ENCODE results near the gene SUPV3L1. TPM values are rescaled to one million over a fixed set of nuclear protein-coding genes. Genes with fewer than 3 reads are reported as not detected.

SUPV3L1 gene
- total and polyA plus RNA-seq, 10 of the 15 experiments (the other 5 are each of a cell fraction or from before 2014, with no cell fraction given) = 18.4 to 57.8 (median 44.2) TPM

DNA sequence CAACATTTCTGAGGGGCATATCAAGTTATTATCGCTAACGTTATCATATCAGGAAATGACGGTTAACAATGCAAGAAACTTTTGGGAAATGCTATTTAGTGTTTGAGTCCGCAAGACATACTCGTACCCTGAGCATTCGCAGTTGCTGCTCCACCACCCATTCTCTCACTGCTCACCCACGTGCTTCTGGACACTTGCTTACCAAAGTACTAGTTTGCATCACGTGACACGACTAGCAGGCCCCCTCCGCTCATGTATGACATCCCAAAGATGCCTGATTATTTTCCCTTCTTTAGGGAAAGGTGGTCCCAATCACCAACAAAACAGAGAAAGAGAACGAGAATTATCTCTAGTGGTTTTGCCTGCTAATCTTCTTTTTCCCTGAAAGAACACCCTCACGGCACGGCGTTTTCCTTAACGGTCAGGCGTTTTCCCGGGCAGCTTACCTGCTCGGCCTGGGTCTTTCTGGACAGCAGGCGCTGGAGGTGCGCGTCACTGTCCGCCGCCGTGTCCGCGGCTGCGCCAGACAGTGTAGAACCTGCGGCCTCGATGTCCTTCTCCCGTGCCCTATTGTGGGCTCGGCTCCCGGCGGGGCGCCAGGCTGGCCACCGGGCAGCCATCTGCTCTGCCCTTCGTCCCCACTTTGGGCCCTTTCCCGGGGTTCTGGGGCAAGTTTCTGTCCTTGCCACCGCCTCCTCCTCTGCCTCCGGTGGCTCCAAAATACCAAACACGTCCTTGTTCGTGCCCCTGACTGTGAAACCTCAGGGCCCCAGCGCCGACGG lies at the start of gene SUPV3L1 (continued):
- TF ChIP-seq, protein P1, sequence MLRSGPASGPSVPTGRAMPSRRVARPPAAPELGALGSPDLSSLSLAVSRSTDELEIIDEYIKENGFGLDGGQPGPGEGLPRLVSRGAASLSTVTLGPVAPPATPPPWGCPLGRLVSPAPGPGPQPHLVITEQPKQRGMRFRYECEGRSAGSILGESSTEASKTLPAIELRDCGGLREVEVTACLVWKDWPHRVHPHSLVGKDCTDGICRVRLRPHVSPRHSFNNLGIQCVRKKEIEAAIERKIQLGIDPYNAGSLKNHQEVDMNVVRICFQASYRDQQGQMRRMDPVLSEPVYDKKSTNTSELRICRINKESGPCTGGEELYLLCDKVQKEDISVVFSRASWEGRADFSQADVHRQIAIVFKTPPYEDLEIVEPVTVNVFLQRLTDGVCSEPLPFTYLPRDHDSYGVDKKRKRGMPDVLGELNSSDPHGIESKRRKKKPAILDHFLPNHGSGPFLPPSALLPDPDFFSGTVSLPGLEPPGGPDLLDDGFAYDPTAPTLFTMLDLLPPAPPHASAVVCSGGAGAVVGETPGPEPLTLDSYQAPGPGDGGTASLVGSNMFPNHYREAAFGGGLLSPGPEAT (IDR thresholded peaks at IDR 0.05; ENCODE audit: low read depth) = peak; percentile 100
- TF ChIP-seq ZNF274 (IDR thresholded peaks at IDR 0.05; ENCODE audit: insufficient read depth, insufficient read length) = no peak
- TF ChIP-seq, protein P2, sequence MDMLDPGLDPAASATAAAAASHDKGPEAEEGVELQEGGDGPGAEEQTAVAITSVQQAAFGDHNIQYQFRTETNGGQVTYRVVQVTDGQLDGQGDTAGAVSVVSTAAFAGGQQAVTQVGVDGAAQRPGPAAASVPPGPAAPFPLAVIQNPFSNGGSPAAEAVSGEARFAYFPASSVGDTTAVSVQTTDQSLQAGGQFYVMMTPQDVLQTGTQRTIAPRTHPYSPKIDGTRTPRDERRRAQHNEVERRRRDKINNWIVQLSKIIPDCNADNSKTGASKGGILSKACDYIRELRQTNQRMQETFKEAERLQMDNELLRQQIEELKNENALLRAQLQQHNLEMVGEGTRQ (IDR thresholded peaks at IDR 0.05; ENCODE audit: borderline replicate concordance, low read depth, low read length) = peak; percentile 97
- TF ChIP-seq, protein P3, sequence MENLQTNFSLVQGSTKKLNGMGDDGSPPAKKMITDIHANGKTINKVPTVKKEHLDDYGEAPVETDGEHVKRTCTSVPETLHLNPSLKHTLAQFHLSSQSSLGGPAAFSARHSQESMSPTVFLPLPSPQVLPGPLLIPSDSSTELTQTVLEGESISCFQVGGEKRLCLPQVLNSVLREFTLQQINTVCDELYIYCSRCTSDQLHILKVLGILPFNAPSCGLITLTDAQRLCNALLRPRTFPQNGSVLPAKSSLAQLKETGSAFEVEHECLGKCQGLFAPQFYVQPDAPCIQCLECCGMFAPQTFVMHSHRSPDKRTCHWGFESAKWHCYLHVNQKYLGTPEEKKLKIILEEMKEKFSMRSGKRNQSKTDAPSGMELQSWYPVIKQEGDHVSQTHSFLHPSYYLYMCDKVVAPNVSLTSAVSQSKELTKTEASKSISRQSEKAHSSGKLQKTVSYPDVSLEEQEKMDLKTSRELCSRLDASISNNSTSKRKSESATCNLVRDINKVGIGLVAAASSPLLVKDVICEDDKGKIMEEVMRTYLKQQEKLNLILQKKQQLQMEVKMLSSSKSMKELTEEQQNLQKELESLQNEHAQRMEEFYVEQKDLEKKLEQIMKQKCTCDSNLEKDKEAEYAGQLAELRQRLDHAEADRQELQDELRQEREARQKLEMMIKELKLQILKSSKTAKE (IDR thresholded peaks at IDR 0.05; ENCODE audit: low read depth, poor library complexity, severe bottlenecking) = peak; percentile 94
- TF ChIP-seq, protein P4, sequence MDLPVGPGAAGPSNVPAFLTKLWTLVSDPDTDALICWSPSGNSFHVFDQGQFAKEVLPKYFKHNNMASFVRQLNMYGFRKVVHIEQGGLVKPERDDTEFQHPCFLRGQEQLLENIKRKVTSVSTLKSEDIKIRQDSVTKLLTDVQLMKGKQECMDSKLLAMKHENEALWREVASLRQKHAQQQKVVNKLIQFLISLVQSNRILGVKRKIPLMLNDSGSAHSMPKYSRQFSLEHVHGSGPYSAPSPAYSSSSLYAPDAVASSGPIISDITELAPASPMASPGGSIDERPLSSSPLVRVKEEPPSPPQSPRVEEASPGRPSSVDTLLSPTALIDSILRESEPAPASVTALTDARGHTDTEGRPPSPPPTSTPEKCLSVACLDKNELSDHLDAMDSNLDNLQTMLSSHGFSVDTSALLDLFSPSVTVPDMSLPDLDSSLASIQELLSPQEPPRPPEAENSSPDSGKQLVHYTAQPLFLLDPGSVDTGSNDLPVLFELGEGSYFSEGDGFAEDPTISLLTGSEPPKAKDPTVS (IDR thresholded peaks at IDR 0.05; ENCODE audit: low read depth, low read length) = 0 out of 2 replicates have a peak, but pooled peaks have one; percentile 65
- TF ChIP-seq POLR2AphosphoS2 (IDR thresholded peaks at IDR 0.05; ENCODE audit: low read depth, low read length) = peak; percentile 84
- TF ChIP-seq NRF1 (conservative IDR thresholded peaks at IDR 0.05; ENCODE audit: low read depth, low read length) = peak; percentile 34; the same call in 1 of the 2 replicates
- TF ChIP-seq, protein P5, sequence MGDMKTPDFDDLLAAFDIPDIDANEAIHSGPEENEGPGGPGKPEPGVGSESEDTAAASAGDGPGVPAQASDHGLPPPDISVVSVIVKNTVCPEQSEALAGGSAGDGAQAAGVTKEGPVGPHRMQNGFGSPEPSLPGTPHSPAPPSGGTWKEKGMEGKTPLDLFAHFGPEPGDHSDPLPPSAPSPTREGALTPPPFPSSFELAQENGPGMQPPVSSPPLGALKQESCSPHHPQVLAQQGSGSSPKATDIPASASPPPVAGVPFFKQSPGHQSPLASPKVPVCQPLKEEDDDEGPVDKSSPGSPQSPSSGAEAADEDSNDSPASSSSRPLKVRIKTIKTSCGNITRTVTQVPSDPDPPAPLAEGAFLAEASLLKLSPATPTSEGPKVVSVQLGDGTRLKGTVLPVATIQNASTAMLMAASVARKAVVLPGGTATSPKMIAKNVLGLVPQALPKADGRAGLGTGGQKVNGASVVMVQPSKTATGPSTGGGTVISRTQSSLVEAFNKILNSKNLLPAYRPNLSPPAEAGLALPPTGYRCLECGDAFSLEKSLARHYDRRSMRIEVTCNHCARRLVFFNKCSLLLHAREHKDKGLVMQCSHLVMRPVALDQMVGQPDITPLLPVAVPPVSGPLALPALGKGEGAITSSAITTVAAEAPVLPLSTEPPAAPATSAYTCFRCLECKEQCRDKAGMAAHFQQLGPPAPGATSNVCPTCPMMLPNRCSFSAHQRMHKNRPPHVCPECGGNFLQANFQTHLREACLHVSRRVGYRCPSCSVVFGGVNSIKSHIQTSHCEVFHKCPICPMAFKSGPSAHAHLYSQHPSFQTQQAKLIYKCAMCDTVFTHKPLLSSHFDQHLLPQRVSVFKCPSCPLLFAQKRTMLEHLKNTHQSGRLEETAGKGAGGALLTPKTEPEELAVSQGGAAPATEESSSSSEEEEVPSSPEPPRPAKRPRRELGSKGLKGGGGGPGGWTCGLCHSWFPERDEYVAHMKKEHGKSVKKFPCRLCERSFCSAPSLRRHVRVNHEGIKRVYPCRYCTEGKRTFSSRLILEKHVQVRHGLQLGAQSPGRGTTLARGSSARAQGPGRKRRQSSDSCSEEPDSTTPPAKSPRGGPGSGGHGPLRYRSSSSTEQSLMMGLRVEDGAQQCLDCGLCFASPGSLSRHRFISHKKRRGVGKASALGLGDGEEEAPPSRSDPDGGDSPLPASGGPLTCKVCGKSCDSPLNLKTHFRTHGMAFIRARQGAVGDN (IDR thresholded peaks at IDR 0.05) = peak; percentile 76
- peak; percentile 37 for TF ChIP-seq HDAC6 (IDR thresholded peaks at IDR 0.05; ENCODE audit: unreplicated experiment)
- TF ChIP-seq HDAC2 (IDR thresholded peaks at IDR 0.05) = no peak
- TF ChIP-seq, protein P6, sequence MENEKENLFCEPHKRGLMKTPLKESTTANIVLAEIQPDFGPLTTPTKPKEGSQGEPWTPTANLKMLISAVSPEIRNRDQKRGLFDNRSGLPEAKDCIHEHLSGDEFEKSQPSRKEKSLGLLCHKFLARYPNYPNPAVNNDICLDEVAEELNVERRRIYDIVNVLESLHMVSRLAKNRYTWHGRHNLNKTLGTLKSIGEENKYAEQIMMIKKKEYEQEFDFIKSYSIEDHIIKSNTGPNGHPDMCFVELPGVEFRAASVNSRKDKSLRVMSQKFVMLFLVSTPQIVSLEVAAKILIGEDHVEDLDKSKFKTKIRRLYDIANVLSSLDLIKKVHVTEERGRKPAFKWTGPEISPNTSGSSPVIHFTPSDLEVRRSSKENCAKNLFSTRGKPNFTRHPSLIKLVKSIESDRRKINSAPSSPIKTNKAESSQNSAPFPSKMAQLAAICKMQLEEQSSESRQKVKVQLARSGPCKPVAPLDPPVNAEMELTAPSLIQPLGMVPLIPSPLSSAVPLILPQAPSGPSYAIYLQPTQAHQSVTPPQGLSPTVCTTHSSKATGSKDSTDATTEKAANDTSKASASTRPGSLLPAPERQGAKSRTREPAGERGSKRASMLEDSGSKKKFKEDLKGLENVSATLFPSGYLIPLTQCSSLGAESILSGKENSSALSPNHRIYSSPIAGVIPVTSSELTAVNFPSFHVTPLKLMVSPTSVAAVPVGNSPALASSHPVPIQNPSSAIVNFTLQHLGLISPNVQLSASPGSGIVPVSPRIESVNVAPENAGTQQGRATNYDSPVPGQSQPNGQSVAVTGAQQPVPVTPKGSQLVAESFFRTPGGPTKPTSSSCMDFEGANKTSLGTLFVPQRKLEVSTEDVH (IDR thresholded peaks at IDR 0.05; ENCODE audit: low read depth, partially characterized antibody) = peak; percentile 78
- 0 out of 2 replicates have a peak, but pooled peaks have one; percentile 96 for TF ChIP-seq WRNIP1 (IDR thresholded peaks at IDR 0.05; ENCODE audit: borderline replicate concordance, low read depth, low read length)
- TF ChIP-seq STAT3 (IDR thresholded peaks at IDR 0.05; ENCODE audit: low read depth, low read length) = no peak

Data from GM12878 (cell line).